ENCODE data around the gene ASB4.
"Not testable (repeated sequence)": the region's sequence is repeated elsewhere in the genome, so short reads cannot be mapped to it uniquely, and the experiment has no call there.

Gene ASB4

DNA sequence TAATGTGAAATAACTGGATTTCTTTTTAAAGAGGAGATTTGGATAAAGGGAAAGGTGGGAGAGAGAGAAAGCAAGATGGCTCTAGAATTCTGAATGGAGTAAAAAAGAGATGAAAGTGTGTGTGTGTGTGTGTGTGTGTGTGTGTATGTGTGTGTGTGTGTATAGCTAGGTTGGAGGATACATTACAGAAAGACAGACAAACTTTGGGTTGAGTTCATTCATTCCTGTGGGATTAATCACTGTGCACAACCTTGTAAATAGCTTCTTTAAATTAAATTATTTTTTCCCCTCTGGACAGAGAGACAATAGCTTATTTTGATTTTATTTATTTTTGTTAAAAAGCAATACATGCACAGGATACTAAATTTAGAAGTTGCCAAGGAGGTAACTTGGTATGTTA is 7.5 kb downstream of the ASB4 start:
- DNase-seq (ENCODE audit: low read depth), result no peak
- no peak overlapping the region for H3K4me3 ChIP-seq (ENCODE audit: low read depth, low read length)
- no peak for TF ChIP-seq CTCF (IDR thresholded peaks at IDR 0.05; ENCODE audit: low read depth, low read length, missing control alignments)

GRCh38 chr7:95493844-95494243 is 8.1 kb downstream of the ASB4 start:
- H3K4me3 ChIP-seq (ENCODE audit: low read depth, low read length), result no peak overlapping the region
- no peak for DNase-seq (ENCODE audit: low read depth)
- no peak for TF ChIP-seq CTCF (IDR thresholded peaks at IDR 0.05; ENCODE audit: low read depth, low read length, missing control alignments)

DNA sequence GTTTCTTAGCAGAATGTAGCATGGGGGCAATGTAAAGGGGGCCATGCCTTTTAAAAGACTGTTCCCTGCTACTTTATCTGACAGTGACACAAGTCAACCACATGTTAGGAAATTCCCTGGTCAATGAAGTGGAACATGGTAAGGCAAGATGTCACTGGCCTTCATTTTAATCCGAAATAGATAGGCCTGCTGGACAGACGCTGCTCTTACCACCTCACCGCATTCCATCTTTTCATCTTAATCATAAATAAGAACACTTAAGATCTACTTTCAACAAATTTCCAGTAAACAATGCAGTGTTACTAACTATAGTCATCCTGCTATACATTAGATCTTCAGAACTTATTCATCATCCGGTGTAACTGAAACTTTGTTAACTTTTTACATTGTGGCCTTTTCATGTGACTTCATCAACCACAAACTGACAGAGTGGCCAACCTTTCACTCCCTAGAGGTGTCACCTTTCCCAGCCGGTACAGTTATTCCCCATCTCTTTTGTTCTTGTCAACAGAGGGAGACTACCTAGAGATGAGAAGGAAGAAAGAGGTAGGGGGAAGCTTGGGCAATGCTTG is 15.6 kb downstream of the ASB4 start:
- DNase-seq (ENCODE audit: low read depth), result peak; percentile 33

GRCh38 chr7:95502403-95502802 is 16.7 kb downstream of the ASB4 start:
- no peak overlapping the region for H3K4me3 ChIP-seq (ENCODE audit: low read depth, low read length)

More for the DNA sequence above, 15.6 kb downstream of the ASB4 start:
- H3K4me3 ChIP-seq (ENCODE audit: low read depth, low read length), result no peak overlapping the region
- TF ChIP-seq CTCF (IDR thresholded peaks at IDR 0.05; ENCODE audit: low read depth, low read length, missing control alignments), result no peak

DNA sequence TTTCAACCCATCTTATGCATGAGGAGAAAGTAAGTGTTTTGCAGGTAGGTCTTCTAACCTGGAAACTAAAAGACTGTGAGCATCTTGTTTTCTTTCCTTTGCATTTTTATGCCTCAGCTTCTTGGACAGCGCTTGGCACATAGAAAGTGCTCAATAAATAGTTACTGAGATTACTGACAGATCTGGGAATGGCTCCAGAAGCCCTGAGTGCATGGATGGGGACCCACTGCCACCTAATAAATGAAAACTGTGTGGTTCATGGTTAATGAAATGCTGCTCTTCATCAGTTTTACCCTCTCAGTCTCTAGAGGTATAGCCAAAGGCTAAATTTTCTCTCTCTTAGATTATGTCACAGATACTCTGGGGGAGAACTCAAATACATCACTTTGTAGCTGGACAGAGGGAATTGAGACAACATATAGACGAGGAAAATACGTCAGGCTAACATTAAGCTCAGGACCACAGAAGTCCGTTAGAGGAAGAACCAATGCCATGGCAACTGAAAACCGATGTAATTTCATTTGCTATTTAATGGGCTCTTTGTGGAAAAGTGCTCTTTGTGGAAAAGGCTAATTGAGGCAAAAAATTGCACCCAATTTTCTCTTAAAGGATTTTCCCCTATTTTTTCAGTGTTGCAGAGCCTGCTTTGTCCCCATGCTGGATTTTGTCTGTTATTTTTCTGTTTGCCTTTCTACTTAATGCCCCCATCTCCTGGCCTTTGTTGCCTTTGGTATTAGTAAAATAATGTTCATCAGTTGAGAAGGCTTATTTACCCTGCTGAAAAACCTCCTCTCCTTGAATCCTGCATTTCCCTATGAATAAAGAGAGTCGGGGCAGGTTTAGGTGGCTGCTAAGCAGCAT is 17.8 kb downstream of the ASB4 start:
- no peak overlapping the region for H3K4me3 ChIP-seq (ENCODE audit: low read depth, low read length)
- no peak for TF ChIP-seq CTCF (IDR thresholded peaks at IDR 0.05; ENCODE audit: low read depth, low read length, missing control alignments)
- DNase-seq (ENCODE audit: low read depth), result no peak

More at GRCh38 chr7:95502403-95502802, 16.7 kb downstream of the ASB4 start:
- TF ChIP-seq CTCF (IDR thresholded peaks at IDR 0.05; ENCODE audit: low read depth, low read length, missing control alignments), result no peak
- DNase-seq (ENCODE audit: low read depth), result no peak

DNA sequence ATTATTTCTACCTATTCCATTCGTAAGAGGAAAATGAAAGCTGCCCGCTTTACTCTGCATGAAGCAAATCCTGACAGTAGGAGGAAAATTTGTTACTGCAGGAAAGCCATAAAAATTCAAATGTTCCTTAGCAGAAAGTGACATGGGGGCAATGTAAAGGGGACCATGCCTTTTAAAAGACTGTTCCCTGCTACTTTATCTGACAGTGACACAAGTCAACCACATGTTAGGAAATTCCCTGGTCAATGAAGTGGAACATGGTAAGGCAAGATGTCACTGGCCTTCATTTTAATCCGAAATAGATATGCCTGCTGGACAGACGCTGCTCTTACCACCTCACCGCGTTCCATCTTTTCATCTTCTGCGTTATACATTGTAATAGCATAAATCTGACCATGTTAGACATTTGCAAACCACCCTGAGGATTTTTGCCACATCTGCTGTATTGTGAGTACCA is 18.4 kb downstream of the ASB4 start:
- H3K4me3 ChIP-seq (ENCODE audit: low read depth, low read length); DNase-seq (ENCODE audit: low read depth): not testable (repeated sequence)

- H3K4me3 ChIP-seq (ENCODE audit: low read depth, low read length), result no peak overlapping the region
- TF ChIP-seq CTCF (IDR thresholded peaks at IDR 0.05; ENCODE audit: low read depth, low read length, missing control alignments), result no peak
- no peak for DNase-seq (ENCODE audit: low read depth)
Observed at GRCh38 chr7:95508780-95509179, 23.0 kb downstream of the ASB4 start.

Data from GM12864 (cell line).